Measurements from ENCODE around the gene LINGO3.
"Not testable (repeated sequence)": the region's sequence is repeated elsewhere in the genome, so short reads cannot be mapped to it uniquely, and the experiment has no call there.

LINGO3 gene

GRCh38 chr19:2308114-2308556, at the start of gene LINGO3:
TSS of gene LINGO3 (minus strand) at chr19:2308154. CDS start at chr19:2291776, 16,378 bp downstream.
- DNase-seq = no peak

- DNase-seq = no peak
Measured at GRCh38 chr19:2356036-2356646, 48.2 kb upstream of the LINGO3 start.

- DNase-seq = no peak
Measured at GRCh38 chr19:2355168-2356035, 47.4 kb upstream of the LINGO3 start.

- no peak for DNase-seq
Measured at GRCh38 chr19:2354670-2355069, 46.7 kb upstream of the LINGO3 start.

- no peak for DNase-seq
Measured at GRCh38 chr19:2353887-2354592, 46.1 kb upstream of the LINGO3 start.

- no peak for DNase-seq
Measured at GRCh38 chr19:2353159-2353886, 45.4 kb upstream of the LINGO3 start.

GRCh38 chr19:2352121-2352520, 44.2 kb upstream of the LINGO3 start:
- DNase-seq = no peak

- no peak for DNase-seq
Measured at GRCh38 chr19:2351591-2351990, 43.6 kb upstream of the LINGO3 start.

- no peak for DNase-seq
Measured at GRCh38 chr19:2350656-2351055, 42.7 kb upstream of the LINGO3 start.

GRCh38 chr19:2349818-2350217, 41.9 kb upstream of the LINGO3 start:
- not testable (repeated sequence) for DNase-seq

- DNase-seq = no peak
Measured at GRCh38 chr19:2345794-2346663, 38.1 kb upstream of the LINGO3 start.

- no peak for DNase-seq
Measured at GRCh38 chr19:2345076-2345475, 37.1 kb upstream of the LINGO3 start.

GRCh38 chr19:2344381-2344870, 36.5 kb upstream of the LINGO3 start:
- no peak for DNase-seq

- no peak for DNase-seq
Measured at GRCh38 chr19:2343289-2343982, 35.5 kb upstream of the LINGO3 start.

- DNase-seq = no peak
Measured at GRCh38 chr19:2342656-2343288, 34.8 kb upstream of the LINGO3 start.

- DNase-seq = peak; percentile 87
Measured at GRCh38 chr19:2341982-2342381, 34.0 kb upstream of the LINGO3 start.

- no peak for DNase-seq
Measured at GRCh38 chr19:2341244-2341751, 33.3 kb upstream of the LINGO3 start.

GRCh38 chr19:2340496-2341243, 32.7 kb upstream of the LINGO3 start:
- DNase-seq = no peak

GRCh38 chr19:2339644-2340310, 31.8 kb upstream of the LINGO3 start:
- no peak for DNase-seq

Data from islet precursor cell (in vitro differentiated cells).